NCI-H2196 treated with DMSO at 0.1 percent for 48 hours (cell line): ENCODE results near the gene ZNF330.

Experiments used
- DNase-seq: peaks from one replicate; lab custom pipeline; 2025; ENCODE audit not compliant: unreplicated experiment; lab: John Stamatoyannopoulos, UW

Gene ZNF330

GRCh38 chr4:141229408-141230101 lies 8.9 kb downstream of the ZNF330 start:
- no peak for DNase-seq

DNA sequence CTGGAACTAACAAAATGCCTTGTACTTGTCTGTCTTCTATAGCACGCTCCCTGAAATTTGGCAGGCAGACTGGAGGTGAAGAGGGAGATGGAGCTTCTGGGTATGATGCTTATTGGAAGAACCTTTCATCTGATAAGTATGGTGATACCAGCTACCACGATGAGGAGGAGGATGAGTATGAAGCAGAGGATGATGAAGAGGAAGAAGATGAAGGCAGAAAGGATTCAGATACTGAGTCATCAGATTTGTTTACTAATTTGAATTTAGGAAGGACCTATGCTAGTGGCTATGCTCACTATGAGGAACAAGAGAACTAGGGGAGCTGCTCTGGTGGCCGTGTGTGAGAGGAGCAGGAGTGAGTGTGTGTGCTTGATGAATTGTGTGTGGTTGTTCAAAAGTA lies 13.0 kb downstream of the ZNF330 start:
- no peak for DNase-seq

GRCh38 chr4:141238186-141238585 lies 17.5 kb downstream of the ZNF330 start:
- DNase-seq: no peak

- DNase-seq: no peak
Observed at GRCh38 chr4:141240259-141240658, 19.6 kb downstream of the ZNF330 start.

DNA sequence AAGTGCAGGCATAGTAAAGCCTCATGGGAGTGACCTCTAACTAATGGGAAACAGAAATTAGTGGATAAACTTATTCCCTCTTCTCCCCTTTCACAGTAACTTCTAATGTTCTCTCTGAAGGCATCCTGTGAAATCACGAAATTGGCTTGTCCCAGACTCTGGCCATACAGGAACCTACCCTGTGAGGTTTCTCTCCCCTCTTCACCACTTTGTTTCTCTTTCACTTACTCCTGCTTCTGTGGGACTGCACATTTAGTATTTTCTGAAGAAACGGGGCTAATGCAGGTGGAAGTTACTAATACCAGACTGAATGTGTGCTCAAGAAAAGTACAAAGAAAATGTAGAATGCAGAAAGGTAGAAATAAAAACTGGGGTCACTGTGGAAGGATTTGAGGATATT lies 20.0 kb downstream of the ZNF330 start:
- no peak for DNase-seq

DNA sequence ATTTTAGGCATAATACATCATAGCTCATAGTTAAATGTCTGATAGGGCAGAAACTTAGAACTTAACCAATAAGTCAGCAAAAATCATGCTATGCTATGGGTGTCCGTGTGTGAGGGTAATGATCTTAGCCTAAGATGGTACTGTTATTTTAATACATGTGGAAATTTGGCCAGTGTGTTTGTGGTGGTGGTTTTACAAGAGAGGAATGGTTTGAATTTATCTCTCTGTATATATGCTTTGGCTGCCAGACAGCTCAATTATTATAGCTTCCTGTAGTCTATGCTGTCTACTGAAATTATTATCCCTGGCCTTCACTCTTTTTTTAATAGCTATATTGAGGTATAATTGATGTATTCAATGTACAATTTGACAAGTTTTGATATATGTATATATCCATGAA lies 21.3 kb downstream of the ZNF330 start:
- no peak for DNase-seq

DNA sequence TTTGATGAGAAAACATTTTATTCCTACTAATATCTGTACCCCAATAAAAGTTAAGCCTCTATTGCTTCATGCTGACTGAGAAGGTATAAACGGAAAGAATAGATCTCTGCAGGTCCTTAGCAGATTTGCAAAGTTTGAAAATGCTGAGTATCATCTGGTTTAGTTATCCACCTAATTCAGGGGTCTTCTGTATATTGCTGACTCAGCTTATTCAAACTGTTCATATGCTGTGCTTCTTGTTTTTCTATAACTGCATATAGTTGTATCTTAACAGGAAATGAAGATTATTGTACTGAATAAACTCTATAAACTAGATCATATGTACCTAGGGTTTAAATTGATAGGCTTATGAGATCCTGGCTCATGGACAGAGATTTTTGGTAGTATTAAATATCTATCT lies 23.7 kb downstream of the ZNF330 start:
- no peak for DNase-seq

GRCh38 chr4:141246243-141246642 lies 25.5 kb downstream of the ZNF330 start:
- no peak for DNase-seq

GRCh38 chr4:141246683-141247429 lies 26.2 kb downstream of the ZNF330 start:
- no peak for DNase-seq

DNA sequence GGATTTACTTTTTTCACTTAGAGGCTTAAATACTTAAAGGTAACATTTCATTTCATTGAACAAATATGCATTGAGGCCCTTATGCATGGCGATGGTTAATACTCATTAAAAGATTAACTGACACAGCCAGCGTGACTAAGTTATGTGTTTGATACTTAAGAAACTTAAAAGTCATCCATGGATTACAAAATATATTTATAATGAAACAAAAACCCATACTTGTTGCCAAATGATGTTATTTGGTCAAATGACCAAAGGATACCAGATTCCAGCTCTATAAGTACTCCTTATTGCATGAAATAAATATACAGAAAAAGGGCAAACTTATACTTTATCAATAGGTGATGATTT lies 26.7 kb downstream of the ZNF330 start:
- no peak for DNase-seq

DNA sequence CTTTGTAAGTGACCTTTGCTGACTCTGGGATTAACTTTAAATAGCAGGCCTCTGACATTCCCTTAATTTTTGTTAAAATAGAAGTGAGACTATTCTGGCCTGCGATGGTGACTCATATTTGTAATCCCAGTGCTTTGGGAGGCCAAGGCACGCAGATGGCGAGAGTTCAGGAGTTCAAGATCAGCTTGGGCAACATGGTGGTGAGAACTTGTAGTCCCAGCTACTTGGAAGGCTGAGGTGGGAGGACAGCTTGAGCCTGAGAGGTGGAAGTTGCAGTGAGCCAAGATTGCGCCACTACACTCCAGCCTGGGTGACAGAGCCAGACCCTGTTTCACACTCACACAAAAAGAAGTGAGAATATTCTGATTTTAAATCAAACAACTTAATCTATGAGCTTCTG lies 27.3 kb downstream of the ZNF330 start:
- DNase-seq: no peak

GRCh38 chr4:141248486-141248885 lies 27.8 kb downstream of the ZNF330 start:
- DNase-seq: no peak

DNA sequence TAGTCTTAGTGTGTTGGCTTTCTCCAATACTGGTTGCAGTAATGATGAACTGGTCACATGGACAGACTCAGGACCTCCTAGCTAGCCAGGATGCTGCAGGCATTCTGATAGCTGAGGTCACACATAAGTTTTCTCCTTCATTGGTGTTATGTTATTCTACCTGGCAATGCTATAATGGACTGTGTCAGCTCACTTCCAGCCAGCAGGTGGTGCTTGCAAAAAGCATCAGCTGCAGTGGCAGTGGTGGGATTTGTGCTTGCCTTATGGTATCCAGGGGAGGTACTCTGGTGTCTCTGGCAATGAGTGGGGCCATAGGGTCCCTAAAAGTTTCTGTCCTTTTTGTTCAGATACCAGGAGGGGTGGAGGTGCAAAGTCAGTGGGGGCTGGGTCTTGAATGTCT lies 33.6 kb downstream of the ZNF330 start:
- no peak for DNase-seq

DNA sequence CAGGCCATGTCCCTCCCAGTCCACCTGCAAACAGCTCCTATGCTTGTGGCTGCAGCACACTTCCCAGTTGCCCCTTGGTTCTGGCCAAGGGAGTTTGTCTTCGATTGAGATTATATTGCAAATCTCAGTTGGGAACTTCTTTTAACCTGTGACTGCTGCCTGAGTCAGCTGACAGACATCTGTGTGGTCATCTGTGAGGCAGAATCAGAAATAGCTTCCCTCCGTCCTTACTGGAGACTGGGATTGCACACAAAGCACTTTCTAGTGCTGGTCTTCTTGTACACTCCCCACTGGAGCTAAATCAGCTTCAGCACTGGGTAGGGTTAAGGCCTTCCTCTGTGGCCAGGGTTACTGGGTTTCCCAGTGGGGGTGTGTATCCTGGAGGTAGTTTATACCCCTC lies 34.3 kb downstream of the ZNF330 start:
- DNase-seq: no peak

DNA sequence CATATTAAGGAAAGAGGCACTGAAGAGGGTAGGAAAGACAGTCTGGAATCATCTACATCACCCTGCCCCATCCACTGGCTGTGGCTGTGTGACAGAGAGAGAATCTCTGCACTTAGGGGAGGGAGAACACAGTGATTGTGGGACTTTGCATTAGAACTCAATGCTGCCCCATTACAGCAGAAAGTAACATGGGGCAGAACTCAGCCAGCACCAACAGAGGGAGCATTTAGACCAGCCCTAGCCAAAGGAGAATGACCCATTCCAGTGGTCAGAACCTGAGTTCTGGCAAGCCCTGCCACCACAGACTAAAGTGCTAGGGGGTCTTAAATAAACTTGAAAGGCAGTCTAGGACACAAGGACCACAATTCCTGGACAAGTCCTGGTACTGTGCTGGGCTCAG lies 37.9 kb downstream of the ZNF330 start:
- no peak for DNase-seq

DNA sequence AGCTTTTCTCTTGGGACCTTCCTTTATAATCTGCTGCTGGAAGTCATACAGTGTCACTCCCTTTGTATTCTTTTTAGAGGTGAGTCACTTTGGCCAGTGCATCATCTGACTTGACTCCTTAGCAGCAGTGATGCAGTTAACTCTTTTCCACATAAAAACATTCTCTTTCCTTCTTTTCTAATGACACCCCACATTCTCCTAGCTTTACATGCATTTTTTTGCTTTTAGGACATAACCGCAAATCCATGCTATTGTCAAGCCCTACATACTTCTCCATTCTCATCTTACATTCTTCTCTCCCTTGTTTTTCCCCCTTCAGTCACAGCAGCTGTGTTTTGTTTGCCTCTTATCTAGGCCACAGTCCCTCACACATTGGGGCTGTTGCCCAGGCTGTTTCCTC lies 55.1 kb downstream of the ZNF330 start:
- no peak for DNase-seq

DNA sequence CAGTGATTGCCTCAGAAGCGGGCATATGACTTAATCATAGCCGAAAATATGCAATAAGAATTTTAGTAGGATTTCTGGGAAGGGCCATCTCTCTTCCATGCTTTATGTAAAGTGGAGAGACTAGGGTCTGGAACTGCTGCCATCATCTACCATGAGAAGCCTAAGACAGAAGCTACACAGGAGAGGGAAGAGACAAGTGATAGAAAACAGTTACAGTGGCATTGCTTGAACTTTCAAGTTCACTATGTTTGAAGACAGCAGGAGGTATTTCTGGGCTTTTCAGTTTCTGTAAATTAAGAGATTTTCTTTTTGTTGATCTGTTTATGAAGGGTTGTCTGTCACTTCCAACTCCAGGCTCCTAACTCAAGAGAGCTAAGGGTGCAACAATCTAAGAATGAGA lies 62.5 kb downstream of the ZNF330 start:
- no peak for DNase-seq

- no peak for DNase-seq
Observed at GRCh38 chr4:141283563-141283962, 62.9 kb downstream of the ZNF330 start.
